Stimulated activated CD8-positive, alpha-beta memory T cell treated with anti-CD3 and anti-CD28 coated beads, Interleukin-7, amount 100 ng/mL, for 1 hour (primary cell): Measurements from ENCODE around the gene ANKRD49.

Experiments used
- DNase-seq, 2 donors: peaks; one replicate each; pipeline ENCODE4 v3.0.0-alpha.2; 2020; ENCODE audit warnings: low read depth in 2 of 2

The ANKRD49 gene

DNA sequence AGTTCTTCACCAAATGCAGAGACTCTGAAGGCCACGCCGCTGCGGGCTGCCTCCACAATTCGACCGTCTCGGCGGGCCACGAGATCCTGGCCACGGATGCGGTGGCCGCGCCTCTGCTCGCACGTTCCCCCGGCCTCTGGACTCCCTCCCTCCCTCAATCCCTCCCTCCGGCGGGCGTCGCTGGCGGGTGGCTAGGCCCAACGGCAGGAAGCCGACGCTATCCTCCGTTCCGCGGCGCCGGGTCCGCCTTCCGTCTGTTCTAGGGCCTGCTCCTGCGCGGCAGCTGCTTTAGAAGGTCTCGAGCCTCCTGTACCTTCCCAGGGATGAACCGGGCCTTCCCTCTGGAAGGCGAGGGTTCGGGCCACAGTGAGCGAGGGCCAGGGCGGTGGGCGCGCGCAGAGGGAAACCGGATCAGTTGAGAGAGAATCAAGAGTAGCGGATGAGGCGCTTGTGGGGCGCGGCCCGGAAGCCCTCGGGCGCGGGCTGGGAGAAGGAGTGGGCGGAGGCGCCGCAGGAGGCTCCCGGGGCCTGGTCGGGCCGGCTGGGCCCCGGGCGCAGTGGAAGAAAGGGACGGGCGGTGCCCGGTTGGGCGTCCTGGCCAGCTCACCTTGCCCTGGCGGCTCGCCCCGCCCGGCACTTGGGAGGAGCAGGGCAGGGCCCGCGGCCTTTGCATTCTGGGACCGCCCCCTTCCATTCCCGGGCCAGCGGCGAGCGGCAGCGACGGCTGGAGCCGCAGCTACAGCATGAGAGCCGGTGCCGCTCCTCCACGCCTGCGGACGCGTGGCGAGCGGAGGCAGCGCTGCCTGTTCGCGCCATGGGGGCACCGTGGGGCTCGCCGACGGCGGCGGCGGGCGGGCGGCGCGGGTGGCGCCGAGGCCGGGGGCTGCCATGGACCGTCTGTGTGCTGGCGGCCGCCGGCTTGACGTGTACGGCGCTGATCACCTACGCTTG is 50.2 kb downstream of the ANKRD49 start, which contains the start of gene FUT4:
FUT4 (plus strand) TSS at position 227 of the 951 bp plus-strand sequence; CDS start at position 440, 213 bp downstream.
- DNase-seq, result peak; percentile 38 to 43

GRCh38 chr11:94544646-94545263 is 51.0 kb downstream of the ANKRD49 start:
- DNase-seq, result no peak

DNA sequence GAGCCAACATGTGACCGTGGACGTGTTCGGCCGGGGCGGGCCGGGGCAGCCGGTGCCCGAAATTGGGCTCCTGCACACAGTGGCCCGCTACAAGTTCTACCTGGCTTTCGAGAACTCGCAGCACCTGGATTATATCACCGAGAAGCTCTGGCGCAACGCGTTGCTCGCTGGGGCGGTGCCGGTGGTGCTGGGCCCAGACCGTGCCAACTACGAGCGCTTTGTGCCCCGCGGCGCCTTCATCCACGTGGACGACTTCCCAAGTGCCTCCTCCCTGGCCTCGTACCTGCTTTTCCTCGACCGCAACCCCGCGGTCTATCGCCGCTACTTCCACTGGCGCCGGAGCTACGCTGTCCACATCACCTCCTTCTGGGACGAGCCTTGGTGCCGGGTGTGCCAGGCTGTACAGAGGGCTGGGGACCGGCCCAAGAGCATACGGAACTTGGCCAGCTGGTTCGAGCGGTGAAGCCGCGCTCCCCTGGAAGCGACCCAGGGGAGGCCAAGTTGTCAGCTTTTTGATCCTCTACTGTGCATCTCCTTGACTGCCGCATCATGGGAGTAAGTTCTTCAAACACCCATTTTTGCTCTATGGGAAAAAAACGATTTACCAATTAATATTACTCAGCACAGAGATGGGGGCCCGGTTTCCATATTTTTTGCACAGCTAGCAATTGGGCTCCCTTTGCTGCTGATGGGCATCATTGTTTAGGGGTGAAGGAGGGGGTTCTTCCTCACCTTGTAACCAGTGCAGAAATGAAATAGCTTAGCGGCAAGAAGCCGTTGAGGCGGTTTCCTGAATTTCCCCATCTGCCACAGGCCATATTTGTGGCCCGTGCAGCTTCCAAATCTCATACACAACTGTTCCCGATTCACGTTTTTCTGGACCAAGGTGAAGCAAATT is 51.7 kb downstream of the ANKRD49 start:
- no peak for DNase-seq

DNA sequence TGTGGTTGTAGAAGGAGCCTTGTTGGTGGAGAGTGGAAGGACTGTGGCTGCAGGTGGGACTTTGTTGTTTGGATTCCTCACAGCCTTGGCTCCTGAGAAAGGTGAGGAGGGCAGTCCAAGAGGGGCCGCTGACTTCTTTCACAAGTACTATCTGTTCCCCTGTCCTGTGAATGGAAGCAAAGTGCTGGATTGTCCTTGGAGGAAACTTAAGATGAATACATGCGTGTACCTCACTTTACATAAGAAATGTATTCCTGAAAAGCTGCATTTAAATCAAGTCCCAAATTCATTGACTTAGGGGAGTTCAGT is 52.3 kb downstream of the ANKRD49 start:
- DNase-seq, result no peak

GRCh38 chr11:94546886-94547285 is 53.1 kb downstream of the ANKRD49 start:
- DNase-seq, result no peak

- no peak for DNase-seq
Measured at GRCh38 chr11:94549146-94549545, 55.4 kb downstream of the ANKRD49 start.
